GM12801 (cell line): ENCODE results near the gene KCNH6.

Experiments used
- CTCF ChIP-seq: IDR thresholded peaks from one replicate; pipeline ENCODE4 v1.5.1; 2011; ENCODE audit warnings: control low read depth; ENCODE audit not compliant: insufficient read length; ENCODE audit errors: extremely low read depth

Gene KCNH6

GRCh38 chr17:63523253-63523855 lies at the start of gene KCNH6:
KCNH6 (plus strand) TSS chr17:63523358; CDS start chr17:63523414, 56 bp downstream.
- TF ChIP-seq CTCF, result no peak

- TF ChIP-seq CTCF, result no peak
These were observed 49.0 kb upstream of the KCNH6 start for GRCh38 chr17:63474174-63474573.

GRCh38 chr17:63474586-63475460 lies 48.3 kb upstream of the KCNH6 start:
- TF ChIP-seq CTCF, result no peak

- TF ChIP-seq CTCF, result no peak
These were observed 47.4 kb upstream of the KCNH6 start for GRCh38 chr17:63475491-63476412.

GRCh38 chr17:63476459-63476853 lies 46.7 kb upstream of the KCNH6 start:
- TF ChIP-seq CTCF, result no peak

GRCh38 chr17:63476854-63477479 lies 46.2 kb upstream of the KCNH6 start, which contains the start of gene ACE:
ACE (plus strand) TSS chr17:63477061; CDS start chr17:63477095, 34 bp downstream.
- no peak for TF ChIP-seq CTCF
